Keratinocyte (primary cell): ENCODE results near the gene FGF18.

Experiments used
- CTCF ChIP-seq, 3 experiments: IDR thresholded peaks in 1 of 3; conservative IDR thresholded peaks in 1 of 3; optimal IDR thresholded peaks in 1 of 3; 2 replicates in 2 of 3; 3 replicates in 1 of 3; pipeline versions ENCODE3 to v1.5.1; 2011; ENCODE audit warnings: low read length in 3 of 3, mild to moderate bottlenecking in 3 of 3, moderate library complexity in 2 of 3, control low read depth in 1 of 3, inconsistent platforms in 1 of 3; ENCODE audit not compliant: insufficient read depth in 2 of 3; ENCODE audit errors: extremely low read depth in 1 of 3
- EZH2 ChIP-seq: IDR thresholded peaks from one replicate; pipeline ENCODE4 v1.6.1; 2012; ENCODE audit warnings: inconsistent platforms, mild to moderate bottlenecking, low read length, moderate library complexity

GRCh38 chr5:171407234-171407633 lies 12.2 kb upstream of the FGF18 start:
- TF ChIP-seq CTCF (optimal IDR thresholded peaks at IDR 0.05 in 1 of 3, IDR thresholded peaks at IDR 0.05 in 1 of 3, conservative IDR thresholded peaks at IDR 0.05 in 1 of 3; ENCODE audit: extremely low read depth in 1 of 3, insufficient read depth in 2 of 3, low read length in 3 of 3) (no peak), EZH2 (no peak)
